ENCODE measurements around the gene P2RX1.

Gene P2RX1

DNA sequence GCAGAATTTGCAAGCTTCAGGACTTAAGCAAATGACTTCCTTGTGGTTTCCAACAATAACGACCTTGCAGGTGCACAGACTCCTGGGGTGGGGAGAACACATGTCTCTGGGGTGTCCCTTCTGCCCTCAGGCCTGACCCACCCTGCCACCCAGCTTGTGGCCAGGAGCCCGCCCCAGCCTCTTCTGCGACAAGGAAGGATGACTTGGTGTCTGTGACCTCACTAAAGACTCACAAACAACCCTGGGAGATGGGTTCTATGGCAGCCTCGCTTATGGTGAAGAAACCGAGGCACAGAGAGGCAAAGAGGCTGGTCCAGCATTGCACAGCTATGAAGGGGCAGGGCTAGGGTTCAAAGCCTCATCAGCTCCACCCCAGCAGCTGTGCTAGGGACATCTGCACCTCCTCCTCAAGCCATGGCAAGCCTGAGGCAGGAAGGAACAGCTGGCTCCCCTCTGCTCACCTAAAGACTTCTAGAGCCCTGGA lies 45.3 kb upstream of the P2RX1 start:
- Histone ChIP-seq H3F3A (ENCODE audit: insufficient read depth) (peaks cover 34% of the 10 kb centered on the region), H3K79me2 (ENCODE audit: insufficient read depth, low read length) (peaks cover 69% of the 10 kb centered on the region), H3K27ac (ENCODE audit: low read depth, low read length) (peak overlapping the region; percentile 95), H4K20me1 (ENCODE audit: low read depth, low read length) (peaks cover 27% of the 10 kb centered on the region), H3K4me3 (ENCODE audit: insufficient read depth, low read length, poor library complexity, severe bottlenecking) (peak overlapping the region; percentile 85), H2AFZ (ENCODE audit: low read depth, low read length, severe bottlenecking) (no peak overlapping the region), H3K9ac (ENCODE audit: low read length) (peak overlapping the region; percentile 98), H3K4me2 (ENCODE audit: low read depth, low read length, poor library complexity, severe bottlenecking) (peak overlapping the region; percentile 93), H3K9me2 (replicated peaks; ENCODE audit: insufficient read depth, low read length) (no peaks in the 10 kb centered on the region), H3K9me3 (ENCODE audit: insufficient read depth, low read length) (no peaks in the 10 kb centered on the region), H3K36me3 (ENCODE audit: low read length) (peaks cover 5% of the 10 kb centered on the region; the same call in 1 of the 2 replicates), H3K27me3 (ENCODE audit: low read length) (no peaks in the 10 kb centered on the region)
- no peak for TF ChIP-seq CTCF (IDR thresholded peaks at IDR 0.05; ENCODE audit: insufficient read depth, low read length, poor library complexity, severe bottlenecking)
- no peak for TF ChIP-seq EZH2phosphoT487 (conservative IDR thresholded peaks at IDR 0.05; ENCODE audit: low read length)

GRCh38 chr17:3960764-3961163 lies 44.5 kb upstream of the P2RX1 start:
- Histone ChIP-seq H3K4me2 (ENCODE audit: low read depth, low read length, poor library complexity, severe bottlenecking) (peak overlapping the region; percentile 93), H2AFZ (ENCODE audit: low read depth, low read length, severe bottlenecking) (no peak overlapping the region), H3K27me3 (ENCODE audit: low read length) (no peaks in the 10 kb centered on the region), H3K4me3 (ENCODE audit: insufficient read depth, low read length, poor library complexity, severe bottlenecking) (peak overlapping the region; percentile 14), H4K20me1 (ENCODE audit: low read depth, low read length) (peaks cover 27% of the 10 kb centered on the region), H3K36me3 (ENCODE audit: low read length) (peaks cover 5% of the 10 kb centered on the region; the same call in 1 of the 2 replicates), H3K9me2 (replicated peaks; ENCODE audit: insufficient read depth, low read length) (no peaks in the 10 kb centered on the region), H3K9me3 (ENCODE audit: insufficient read depth, low read length) (no peaks in the 10 kb centered on the region), H3F3A (ENCODE audit: insufficient read depth) (peaks cover 34% of the 10 kb centered on the region), H3K9ac (ENCODE audit: low read length) (peak overlapping the region; percentile 43), H3K27ac (ENCODE audit: low read depth, low read length) (peak overlapping the region; percentile 95), H3K79me2 (ENCODE audit: insufficient read depth, low read length) (peaks cover 75% of the 10 kb centered on the region)
- no peak for TF ChIP-seq EZH2phosphoT487 (conservative IDR thresholded peaks at IDR 0.05; ENCODE audit: low read length)
- TF ChIP-seq CTCF (IDR thresholded peaks at IDR 0.05; ENCODE audit: insufficient read depth, low read length, poor library complexity, severe bottlenecking), result no peak

DNA sequence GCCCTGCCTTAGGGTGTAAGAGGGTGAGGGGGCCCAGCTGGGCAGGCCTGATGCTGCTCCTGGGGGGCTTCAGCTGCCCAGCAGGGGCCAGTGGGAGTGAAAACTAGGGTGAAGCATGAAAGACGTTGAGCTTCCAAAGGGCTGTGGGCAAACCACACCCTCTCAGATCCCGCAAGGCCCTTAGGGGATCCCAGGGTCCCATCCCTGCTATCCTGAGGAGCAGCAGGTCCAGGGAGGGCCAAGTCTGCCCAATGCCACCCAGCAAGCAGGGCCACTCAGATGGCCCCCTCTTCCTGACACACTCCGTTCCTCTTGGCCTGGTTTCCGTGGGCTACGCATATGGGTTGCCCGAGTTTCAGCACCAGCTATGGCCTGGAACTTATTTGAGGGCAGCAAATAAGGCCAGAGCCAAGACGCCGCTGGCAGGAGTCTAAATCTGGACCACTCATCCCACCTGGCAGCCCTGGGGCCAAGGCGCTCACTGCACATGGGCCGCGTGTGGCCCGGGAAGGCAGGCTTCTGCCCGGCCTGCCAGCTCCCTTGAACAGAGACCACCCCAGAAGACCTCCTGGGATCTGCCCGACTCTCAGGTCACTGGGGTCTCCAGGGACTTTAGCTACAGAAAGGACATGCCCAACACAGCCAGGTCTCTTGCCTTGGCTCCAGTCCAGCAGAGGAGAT lies 43.8 kb upstream of the P2RX1 start:
- Histone ChIP-seq H3K9me3 (ENCODE audit: insufficient read depth, low read length) (no peaks in the 10 kb centered on the region), H3K27ac (ENCODE audit: low read depth, low read length) (peak overlapping the region; percentile 95; the same call in 1 of the 2 replicates), H3K4me3 (ENCODE audit: insufficient read depth, low read length, poor library complexity, severe bottlenecking) (no peak overlapping the region), H4K20me1 (ENCODE audit: low read depth, low read length) (peaks cover 27% of the 10 kb centered on the region), H3K9me2 (replicated peaks; ENCODE audit: insufficient read depth, low read length) (no peaks in the 10 kb centered on the region), H3K9ac (ENCODE audit: low read length) (no peak overlapping the region), H3K4me2 (ENCODE audit: low read depth, low read length, poor library complexity, severe bottlenecking) (no peak overlapping the region), H2AFZ (ENCODE audit: low read depth, low read length, severe bottlenecking) (no peak overlapping the region), H3K36me3 (ENCODE audit: low read length) (peaks cover 5% of the 10 kb centered on the region; the same call in 1 of the 2 replicates), H3K79me2 (ENCODE audit: insufficient read depth, low read length) (peaks cover 82% of the 10 kb centered on the region), H3K27me3 (ENCODE audit: low read length) (no peaks in the 10 kb centered on the region), H3F3A (ENCODE audit: insufficient read depth) (peaks cover 29% of the 10 kb centered on the region)
- no peak for TF ChIP-seq EZH2phosphoT487 (conservative IDR thresholded peaks at IDR 0.05; ENCODE audit: low read length)
- TF ChIP-seq CTCF (IDR thresholded peaks at IDR 0.05; ENCODE audit: insufficient read depth, low read length, poor library complexity, severe bottlenecking), result no peak
